Activated T-helper 1 cell treated with Interleukin-2 at 50 U/mL for 16 hours (primary cell): ENCODE measurements around the gene SLC45A1.

ENCODE experiments used
- DNase-seq: peaks from one replicate; pipeline ENCODE4 v3.0.0-alpha.2; 2020; ENCODE audit warnings: low read depth

SLC45A1 gene

DNA sequence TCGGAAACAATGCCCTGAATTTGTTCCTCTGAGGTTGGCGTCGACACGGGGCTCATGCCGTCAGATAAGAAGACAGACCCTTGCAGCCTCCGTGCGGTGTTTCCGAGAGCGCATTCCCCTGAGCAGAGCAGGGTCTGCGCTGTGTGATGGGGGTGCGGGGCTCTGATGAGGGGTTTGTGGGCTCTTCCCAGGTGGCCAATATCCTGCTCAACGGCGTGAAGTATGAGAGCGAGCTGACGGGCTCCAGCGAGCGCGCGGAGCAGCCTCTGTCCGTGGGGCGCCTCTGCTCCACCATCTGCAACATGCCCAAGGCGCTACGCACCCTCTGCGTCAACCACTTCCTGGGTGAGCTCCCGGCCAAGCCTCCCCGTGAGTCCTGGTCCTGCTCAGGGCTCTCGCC lies 17.3 kb downstream of the SLC45A1 start:
- DNase-seq: no peak

DNA sequence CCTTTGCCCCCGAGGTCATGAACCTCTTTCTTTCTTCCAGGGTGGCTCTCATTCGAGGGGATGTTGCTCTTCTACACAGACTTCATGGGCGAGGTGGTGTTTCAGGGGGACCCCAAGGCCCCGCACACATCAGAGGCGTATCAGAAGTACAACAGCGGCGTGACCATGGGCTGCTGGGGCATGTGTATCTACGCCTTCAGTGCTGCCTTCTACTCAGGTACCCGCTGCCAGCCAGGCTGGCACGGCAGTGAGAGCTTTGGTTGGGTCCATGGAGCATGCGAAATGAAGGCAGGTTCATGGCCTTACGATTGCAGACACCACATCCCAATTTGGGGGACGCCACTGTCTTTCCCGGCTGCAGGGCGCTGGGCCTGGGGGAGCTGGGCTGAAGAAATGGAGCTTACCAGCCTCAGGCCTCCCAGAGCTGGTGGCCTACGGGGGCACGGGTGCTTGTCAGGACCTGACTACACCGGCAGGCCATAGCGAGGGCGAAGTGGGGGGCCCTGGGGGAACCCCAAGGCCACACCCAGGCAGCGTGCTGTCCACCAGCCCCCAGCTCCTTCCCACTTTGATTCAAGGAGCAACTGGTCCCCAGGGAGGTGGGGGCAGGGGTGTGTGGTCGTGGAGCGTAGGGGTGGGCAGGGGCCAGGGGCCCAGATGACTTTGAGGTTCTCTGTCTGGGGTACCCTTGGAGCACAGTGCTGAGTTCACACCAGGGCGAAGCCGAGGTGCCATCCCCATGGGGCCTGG lies 20.0 kb downstream of the SLC45A1 start:
- no peak for DNase-seq

DNA sequence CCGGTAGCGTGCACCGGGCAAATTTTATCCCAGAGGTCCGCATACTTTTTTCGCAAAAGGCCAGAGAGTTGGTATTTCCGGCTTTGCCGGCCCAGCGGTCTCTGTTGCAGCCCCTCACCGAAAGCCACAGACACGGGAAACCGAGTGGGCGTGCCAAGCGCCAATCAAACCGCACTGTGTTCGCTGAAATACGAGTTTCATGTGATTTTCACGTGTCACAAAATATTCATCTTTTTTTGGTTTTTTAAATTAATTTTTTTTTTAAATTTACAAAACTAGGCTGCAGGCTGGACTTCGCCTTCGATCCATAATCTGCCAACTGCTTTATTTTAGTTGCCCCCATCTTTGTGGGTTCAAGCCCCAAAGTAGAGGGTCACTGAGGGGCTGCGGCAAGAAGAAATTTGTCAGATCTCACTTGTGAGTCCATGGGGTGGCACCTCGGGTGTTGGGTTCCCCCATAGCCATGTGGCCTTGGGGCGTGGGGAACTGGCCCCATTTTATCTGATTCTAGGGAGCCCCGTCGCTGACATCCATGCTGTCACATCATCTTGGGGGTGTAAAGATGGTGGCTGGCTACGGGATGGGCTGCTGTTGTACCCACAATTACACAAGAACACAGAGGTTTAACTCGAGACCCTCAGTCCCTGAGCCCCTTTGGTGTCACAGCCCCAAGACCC lies 20.8 kb downstream of the SLC45A1 start:
- DNase-seq: no peak

DNA sequence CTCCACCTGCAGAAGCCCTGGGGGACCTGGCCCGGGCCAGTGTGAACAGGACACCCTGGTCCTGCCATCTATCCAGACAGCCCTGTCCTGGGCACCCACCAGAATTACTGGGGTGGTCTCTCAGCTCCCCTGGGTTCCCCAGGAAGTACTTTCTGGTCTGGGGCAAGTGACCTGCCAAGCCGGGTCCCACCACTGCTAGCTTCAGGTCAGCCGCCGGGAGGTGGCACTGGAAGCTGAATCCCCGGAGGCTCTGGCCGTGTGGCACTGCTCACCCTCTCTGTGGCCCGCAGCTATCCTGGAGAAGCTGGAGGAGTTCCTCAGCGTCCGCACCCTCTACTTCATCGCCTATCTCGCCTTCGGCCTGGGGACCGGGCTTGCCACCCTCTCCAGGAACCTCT lies 21.3 kb downstream of the SLC45A1 start:
- no peak for DNase-seq

DNA sequence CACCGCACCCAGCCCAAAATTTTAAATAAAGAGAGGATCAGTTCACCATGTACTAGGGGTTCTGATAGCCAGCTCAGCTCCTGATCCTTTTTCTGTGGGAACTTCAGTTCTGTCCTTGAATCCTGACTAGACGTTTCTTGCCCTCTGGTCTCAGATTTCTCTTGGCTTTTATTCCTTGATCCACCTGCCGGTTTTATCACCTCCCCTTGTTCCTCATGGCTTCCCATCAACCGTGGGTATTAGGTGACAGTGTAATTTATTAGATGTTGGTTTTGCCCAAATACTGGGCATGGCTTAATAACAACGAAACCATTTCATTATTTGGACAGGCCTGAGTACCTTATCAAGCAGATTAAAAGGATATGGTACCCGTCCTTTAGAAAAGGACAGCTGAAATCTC lies 22.5 kb downstream of the SLC45A1 start:
- no peak for DNase-seq

DNA sequence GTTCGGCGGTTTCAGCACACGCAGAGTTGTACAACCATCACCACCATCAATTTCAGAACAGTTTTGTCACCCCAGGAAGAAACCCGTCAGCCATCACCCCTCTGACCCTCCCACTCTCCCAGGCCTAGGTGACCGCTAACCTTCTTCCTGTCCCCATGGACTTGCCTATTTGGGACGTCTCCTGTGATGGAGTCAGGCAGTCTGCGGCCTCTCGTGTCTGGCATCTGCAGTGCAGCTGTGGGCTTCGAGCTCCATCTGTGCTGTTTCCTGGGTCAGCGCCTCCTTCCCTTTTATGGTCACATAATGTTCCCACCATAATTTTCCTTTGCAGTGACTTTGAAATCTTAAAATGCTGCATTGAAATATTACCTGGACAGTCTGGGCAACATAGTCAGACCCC lies 24.4 kb downstream of the SLC45A1 start:
- DNase-seq: no peak

DNA sequence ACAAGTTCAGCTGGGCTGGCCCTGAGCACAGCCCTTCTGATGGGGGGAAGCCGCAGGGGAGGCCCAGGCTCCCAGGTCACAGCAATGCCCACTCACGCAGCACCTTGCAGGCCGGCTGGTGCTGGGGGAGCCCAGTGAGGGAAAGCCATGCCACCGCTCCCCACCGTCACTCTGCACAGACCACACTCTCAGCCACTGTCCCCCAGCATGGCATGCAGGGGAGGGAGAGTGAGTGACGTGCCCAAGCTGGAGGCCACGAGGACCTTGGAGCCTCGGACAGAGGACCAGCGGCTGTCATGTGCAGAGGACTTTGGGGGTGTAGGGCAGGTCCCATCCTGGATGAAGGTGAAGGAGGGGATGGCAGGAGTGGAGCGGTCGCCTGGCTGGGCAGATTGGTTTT lies 25.1 kb downstream of the SLC45A1 start:
- DNase-seq: no peak

DNA sequence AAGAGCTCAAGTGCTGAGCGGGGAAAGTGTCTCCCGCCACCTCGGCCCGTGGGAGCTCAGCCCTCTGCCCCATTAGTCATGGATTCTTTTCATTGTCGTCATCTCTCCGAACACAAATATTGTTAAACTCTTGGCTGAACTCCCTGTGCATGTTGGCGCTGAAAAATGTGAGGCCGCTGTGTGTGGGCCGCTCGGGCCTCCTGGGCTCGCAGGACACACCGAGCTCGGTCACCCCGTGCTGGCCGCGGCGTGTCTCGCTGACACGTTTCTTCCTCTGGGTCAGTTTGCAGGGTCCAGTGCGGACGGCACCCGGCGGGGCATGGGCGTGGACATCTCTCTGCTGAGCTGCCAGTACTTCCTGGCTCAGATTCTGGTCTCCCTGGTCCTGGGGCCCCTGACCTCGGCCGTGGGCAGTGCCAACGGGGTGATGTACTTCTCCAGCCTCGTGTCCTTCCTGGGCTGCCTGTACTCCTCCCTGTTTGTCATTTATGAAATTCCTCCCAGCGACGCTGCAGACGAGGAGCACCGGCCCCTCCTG lies 25.6 kb downstream of the SLC45A1 start:
- no peak for DNase-seq

DNA sequence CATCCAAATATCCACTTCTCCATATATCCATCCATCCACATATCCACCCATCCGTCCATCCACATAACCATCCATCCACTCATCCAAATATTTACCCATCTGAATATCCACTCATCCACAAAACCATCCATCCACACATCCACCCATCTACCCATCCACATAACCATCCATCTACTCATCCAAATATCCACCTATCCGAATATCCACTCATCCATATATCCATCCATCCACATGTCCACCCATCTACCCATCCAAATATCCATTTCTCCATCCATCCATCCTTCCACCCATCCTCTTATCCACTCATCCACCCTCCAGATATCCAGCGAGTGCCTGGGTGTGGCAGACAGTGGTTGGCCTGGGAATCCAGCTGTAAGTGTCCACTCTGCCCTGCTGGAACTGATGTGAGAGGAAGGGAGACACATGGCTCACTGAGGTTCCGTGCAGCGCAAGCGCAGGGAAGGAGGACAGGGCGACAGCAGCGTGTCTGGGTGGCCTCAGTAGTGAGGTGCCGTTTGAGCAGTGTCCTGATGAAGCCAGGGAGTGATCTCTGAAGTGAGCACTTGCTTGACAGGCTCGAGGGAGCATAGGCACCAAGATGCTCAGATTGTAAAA lies 27.1 kb downstream of the SLC45A1 start:
- DNase-seq: no peak

DNA sequence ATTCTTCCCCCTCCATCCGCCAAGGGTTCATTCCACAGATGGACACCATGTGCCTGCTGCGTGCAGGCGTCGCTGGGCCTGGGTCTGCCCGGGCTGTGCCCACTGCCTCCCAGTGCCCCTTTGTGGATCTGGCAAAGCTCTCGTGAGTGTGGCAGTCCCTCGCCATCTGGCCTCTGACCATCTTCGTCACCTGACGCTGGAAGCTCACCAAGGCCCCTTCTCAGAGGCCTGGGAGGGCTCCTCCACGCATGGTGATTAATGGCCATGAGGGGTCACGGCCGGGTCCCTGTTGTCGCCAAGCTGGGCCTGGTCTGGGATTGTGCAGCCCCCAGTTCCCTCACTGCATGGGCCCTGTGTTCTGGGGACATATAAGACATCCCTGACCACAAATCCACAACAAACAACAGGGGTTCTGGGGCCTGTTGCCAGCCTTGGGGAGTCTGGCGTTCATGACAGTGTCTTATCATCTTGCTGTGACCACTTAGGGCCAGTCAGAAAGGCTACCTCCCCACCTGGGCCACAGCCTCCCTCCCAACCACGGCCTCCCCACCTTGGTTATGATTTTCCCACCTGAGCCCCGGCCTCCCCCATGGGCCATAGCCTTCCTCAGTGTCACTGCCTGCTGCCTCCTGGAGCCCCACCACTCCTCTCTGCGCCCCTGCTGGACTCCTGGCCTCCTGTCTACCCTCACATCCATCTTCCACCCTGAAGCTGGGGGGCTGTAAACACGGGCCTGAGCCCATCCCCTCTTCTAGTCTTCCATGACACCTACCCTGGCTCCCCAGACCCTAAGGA lies 27.9 kb downstream of the SLC45A1 start:
- no peak for DNase-seq

DNA sequence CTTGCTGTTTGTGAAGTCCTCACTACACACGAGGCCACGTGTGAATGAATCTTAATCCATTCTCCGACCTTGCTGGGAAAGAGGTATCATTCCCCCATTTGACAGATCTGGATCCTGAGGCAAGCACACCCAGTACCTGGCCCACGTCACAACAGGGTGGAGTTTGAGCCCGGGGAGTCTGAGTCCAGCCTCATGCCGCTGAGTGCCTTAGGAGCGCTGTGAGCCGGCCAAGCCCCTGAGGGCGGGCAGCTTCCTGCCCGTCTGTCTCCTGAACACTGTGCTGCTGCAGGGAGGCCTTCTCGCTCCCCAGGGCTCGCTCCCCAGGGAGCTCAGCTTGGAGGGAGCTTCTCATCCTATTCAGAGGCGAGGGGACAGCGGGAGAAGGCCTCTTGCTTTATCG lies 29.7 kb downstream of the SLC45A1 start:
- DNase-seq: no peak

DNA sequence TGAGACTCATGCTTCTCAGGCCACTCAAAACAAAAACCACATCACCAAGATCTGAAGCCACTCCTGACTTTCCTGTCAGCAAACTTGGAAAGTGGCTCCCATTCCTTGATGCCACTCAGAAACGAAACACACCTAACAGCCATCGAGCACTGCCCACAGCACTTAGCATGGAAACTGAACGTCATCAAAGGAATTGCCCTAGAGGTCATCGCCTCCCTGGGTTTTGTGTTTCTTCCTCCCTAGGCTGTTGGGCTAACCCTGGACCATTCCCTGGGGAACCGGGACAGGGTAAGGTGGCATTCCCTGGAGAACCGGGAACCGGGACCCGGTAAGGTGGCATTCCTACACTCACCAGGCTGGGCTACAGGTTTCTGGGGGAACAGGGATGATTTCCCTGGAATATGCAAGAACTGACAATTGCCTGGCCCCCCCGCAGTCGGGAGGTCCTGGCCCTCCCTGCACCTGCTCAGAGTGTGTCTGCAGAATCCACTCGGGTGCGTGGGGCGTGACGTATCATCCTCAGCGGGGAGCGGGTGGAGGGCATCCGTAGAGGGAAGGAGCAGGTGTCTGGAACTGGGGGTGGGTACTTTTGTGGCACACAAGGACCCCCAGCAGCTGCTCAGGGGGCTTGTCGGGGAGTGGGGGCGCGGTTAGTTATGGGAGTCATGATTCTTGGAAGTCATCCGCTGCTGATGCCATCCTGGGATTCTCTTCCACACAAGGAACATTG lies 30.3 kb downstream of the SLC45A1 start:
- no peak for DNase-seq

DNA sequence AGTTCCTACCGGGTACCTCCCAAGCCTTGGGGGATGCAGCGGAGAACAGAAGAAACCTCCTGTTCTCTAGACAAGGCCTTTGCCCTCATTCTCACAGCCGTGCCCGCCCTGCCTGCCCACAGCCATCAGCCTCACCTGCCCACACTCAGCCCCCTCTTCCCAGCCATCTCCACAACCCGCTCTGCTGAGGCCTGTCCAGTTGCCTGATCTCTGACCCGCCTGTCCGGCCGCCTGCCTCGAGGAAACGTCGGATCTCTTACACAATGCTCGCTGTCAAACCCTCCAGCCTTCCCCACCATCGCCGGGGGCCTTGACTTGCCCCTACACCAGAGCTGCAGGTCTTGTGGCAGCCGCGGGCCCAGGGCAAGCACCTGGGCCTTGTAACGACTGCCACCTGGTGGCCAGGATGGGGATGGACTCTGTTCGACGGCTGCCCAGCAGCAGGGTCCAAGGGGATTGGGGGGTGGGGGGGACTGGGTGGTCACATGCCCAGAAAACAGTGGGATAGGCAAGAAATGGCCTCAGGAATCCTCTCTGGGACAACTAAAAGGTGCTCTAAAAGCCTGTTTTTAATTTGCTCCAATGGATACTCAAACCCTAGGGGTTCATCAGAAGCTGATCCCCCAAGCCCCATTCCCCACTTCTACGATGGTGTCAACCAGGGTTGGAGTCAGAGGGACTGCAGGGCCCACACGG lies 31.0 kb downstream of the SLC45A1 start:
- DNase-seq: peak; percentile 50

DNA sequence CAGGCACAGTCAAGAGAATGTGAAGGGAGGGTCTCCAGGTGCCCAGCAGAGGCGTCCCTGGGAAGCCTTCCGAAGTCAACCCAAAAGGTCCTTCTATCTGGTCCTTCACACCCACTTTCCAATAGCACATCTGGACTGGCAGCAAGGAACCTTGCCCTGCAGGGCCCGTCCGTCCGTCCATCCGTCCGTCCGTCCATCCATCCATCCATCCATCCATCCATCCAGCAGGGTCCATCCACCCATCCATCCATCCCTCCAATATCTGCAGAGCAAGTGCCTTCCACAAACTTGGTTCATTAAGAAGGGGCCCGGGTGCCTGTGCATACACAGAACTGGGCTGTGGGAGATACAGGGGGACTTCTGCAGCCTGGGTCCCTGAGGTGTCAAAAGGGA lies 31.6 kb downstream of the SLC45A1 start:
- DNase-seq: no peak

DNA sequence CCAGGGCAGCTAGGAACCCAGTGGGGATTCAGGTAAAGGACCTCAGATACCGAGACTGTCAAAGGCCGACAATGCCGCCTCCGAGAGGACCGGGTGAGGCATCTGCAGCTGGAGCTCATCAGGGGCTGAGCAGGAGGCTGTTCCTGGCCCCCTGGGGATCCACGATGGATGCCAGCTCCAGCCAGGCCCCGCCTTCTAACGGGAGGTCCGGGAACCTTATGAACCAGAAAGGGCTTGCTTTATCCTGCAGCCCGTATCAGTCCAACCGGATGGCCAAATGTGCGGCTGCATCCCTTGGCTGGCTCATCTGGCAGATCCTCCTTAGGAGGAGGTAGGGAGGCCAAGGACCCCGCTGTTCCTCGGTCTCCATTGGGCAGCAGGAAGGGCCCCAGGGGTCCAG lies 32.0 kb downstream of the SLC45A1 start:
- DNase-seq: no peak

DNA sequence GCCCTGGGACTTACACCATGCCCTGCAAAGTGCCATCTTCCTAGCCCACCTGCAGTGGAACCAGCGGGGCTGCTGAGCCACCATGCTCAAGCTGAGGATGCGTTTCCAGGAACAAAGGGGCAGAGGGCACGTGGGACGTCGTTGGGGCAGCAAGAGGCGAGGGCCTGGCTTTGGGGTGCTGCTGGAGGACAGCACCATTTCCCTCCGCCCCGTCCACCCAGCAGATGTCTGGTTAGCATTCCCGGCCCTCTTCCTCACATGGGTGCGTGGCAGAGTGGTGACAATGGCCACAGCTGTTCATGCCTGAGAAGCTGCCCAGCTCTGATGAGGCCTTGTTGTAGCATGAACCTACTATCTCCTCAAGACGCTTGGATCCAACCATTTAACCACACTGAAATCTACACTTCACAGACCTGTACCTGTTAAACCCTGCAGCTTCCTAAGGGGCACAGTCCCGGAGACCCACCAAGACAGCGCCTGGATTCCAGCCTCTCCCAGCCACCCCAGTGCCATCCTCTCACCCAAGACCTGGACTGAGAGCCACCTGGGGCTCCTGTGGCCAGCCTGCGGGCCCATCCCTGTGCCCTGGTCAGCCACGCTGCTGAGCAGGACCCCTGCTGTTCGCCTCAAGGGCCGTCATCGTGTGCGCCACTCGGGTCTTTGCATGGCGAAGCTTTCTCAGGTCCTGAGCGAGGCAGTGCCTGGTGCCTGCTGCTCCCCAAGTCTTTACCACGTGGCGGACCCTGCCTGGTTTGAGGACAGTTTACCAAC lies 33.2 kb downstream of the SLC45A1 start:
- DNase-seq: no peak

DNA sequence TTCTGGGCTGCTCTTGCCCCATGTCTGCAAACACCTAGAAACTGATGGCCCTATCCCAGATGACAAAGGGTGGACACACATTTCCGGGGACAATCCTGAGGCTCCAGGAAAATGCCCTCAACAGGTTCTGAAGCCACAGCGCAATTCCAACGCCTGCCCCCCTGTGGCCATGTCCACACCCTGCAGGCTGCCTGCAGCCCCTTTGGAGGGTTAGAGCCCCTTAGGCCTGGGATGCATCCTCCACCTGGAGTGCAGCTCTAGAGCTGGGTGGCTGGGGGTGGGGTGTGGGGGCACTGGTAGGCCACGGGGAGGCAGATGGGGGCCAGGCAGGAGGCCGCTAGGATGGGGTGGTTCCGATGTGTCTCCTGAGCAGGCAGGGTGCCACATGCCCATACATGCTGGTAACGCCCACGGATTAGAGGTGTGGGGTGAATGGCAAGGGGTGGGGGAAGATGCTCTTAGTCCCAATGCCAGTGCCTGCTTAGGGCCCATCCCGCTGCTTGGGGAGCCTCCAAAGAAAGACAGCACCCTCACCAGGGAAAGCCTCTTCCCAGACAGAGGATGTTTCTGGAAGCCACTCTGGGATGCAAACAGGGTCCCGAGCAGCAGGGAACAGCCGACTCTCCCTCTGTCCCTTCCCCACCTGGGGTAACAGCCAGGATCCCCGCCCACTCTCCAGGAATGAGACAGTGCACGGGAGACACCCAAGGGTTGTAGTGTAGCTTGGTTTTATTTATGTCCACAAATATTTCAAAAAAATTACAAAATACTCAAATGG lies 34.0 kb downstream of the SLC45A1 start:
- no peak for DNase-seq

DNA sequence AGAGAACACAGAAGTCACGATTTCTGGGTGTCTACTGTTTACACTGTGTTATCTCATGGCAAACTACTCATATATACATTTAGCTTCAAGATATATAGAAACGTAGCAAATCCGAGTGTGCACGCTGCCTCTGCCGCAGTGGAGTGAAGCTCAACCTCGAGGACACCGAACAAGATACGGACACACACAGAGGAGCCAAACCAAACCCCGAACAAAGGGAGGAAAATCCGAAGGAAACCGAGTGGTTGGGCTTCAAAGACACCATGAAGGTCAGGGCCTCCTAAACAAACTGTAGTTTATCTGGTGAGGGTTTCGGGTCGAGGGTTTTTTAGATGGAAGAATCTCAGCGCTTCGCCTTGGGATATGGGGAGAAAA lies 34.5 kb downstream of the SLC45A1 start:
- no peak for DNase-seq
